PFSK-1 (cell line): ENCODE measurements around the gene TMEM119.

Experiments used
- FOXP2 ChIP-seq: optimal IDR thresholded peaks from 2 replicates; pipeline ENCODE3; 2011; ENCODE audit warnings: borderline replicate concordance, control low read depth, inconsistent platforms; ENCODE audit not compliant: insufficient read depth; ENCODE audit errors: extremely low read length, extremely low read depth
- TF ChIP-seq, protein P1 (sequence below), 2 experiments: IDR thresholded peaks; 2 replicates each; pipeline versions ENCODE4 v1.6.1 to v1.8.0; 2011 to 2012; ENCODE audit warnings: low read depth in 2 of 2, low read length in 2 of 2, control low read depth in 1 of 2, inconsistent platforms in 1 of 2, mild to moderate bottlenecking in 1 of 2, moderate library complexity in 1 of 2; ENCODE audit not compliant: insufficient read depth in 1 of 2

GRCh38 chr12:108599948-108600701 is 2.2 kb upstream of the TMEM119 start:
- TF ChIP-seq, protein P1, sequence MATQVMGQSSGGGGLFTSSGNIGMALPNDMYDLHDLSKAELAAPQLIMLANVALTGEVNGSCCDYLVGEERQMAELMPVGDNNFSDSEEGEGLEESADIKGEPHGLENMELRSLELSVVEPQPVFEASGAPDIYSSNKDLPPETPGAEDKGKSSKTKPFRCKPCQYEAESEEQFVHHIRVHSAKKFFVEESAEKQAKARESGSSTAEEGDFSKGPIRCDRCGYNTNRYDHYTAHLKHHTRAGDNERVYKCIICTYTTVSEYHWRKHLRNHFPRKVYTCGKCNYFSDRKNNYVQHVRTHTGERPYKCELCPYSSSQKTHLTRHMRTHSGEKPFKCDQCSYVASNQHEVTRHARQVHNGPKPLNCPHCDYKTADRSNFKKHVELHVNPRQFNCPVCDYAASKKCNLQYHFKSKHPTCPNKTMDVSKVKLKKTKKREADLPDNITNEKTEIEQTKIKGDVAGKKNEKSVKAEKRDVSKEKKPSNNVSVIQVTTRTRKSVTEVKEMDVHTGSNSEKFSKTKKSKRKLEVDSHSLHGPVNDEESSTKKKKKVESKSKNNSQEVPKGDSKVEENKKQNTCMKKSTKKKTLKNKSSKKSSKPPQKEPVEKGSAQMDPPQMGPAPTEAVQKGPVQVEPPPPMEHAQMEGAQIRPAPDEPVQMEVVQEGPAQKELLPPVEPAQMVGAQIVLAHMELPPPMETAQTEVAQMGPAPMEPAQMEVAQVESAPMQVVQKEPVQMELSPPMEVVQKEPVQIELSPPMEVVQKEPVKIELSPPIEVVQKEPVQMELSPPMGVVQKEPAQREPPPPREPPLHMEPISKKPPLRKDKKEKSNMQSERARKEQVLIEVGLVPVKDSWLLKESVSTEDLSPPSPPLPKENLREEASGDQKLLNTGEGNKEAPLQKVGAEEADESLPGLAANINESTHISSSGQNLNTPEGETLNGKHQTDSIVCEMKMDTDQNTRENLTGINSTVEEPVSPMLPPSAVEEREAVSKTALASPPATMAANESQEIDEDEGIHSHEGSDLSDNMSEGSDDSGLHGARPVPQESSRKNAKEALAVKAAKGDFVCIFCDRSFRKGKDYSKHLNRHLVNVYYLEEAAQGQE (IDR thresholded peaks at IDR 0.05; ENCODE audit: insufficient read depth in 1 of 2, low read depth in 2 of 2, low read length in 2 of 2): no peak
- TF ChIP-seq FOXP2: no peak
